ENCODE measurements around the gene OR5M10.

Gene OR5M10

DNA sequence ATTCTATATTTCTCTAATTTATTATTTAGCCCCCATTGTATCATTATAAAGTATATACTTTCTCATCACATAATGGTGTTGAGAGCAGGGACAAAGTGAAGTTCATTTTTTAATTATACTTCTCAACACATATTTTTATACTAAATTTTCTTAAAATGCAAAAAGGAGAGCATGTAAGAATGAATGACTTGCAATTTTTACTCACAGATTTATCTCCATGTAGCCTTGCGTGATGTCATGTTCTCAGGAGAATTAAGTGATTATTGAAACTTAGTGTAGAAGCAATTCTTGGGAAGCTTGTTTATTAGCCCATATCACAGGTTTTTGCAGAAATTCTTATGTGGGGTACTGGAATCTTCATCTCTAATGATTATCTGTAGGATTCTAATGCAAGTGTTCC is 33.8 kb downstream of the OR5M10 start:
- TF ChIP-seq, protein P1, sequence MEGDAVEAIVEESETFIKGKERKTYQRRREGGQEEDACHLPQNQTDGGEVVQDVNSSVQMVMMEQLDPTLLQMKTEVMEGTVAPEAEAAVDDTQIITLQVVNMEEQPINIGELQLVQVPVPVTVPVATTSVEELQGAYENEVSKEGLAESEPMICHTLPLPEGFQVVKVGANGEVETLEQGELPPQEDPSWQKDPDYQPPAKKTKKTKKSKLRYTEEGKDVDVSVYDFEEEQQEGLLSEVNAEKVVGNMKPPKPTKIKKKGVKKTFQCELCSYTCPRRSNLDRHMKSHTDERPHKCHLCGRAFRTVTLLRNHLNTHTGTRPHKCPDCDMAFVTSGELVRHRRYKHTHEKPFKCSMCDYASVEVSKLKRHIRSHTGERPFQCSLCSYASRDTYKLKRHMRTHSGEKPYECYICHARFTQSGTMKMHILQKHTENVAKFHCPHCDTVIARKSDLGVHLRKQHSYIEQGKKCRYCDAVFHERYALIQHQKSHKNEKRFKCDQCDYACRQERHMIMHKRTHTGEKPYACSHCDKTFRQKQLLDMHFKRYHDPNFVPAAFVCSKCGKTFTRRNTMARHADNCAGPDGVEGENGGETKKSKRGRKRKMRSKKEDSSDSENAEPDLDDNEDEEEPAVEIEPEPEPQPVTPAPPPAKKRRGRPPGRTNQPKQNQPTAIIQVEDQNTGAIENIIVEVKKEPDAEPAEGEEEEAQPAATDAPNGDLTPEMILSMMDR (conservative IDR thresholded peaks at IDR 0.05; ENCODE audit: low read depth, low read length): no peak
- no peak for DNase-seq (ENCODE audit: low read depth)
- no peak overlapping the region for H3K4me3 ChIP-seq (ENCODE audit: low read length)

DNA sequence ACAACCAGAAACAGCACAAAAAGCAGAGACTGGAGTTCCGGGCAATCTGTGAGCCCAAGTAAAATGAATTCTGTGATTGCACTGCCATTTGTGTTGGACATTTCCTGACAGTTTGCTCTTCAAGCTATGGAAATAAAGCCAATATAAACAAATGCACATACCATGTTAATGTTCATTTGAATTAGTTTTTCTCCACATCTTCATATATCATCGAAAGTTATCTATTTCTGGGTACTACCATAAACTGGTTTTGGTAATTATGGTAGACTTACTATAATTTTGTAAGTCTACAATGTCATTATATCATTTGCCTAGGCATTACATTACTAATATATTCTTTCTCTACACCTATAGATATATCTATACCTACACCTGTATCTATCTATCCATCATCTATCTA is 34.4 kb downstream of the OR5M10 start, which contains the start of gene OR5M11:
Gene OR5M11 (minus strand): TSS at position 101 of the 400 bp plus-strand sequence. CDS start 0 bp downstream, at position 101.
- no peak within 1 kb of the TSS for H3K4me3 ChIP-seq (ENCODE audit: low read length)
- no peak for DNase-seq (ENCODE audit: low read depth)
- TF ChIP-seq, protein P1 (conservative IDR thresholded peaks at IDR 0.05; ENCODE audit: low read depth, low read length): no peak

GRCh38 chr11:56533054-56533740 is 44.3 kb downstream of the OR5M10 start:
- DNase-seq (ENCODE audit: low read depth): no peak
- H3K4me3 ChIP-seq (ENCODE audit: low read length): no peak overlapping the region
- TF ChIP-seq, protein P1 (conservative IDR thresholded peaks at IDR 0.05; ENCODE audit: low read depth, low read length): no peak

DNA sequence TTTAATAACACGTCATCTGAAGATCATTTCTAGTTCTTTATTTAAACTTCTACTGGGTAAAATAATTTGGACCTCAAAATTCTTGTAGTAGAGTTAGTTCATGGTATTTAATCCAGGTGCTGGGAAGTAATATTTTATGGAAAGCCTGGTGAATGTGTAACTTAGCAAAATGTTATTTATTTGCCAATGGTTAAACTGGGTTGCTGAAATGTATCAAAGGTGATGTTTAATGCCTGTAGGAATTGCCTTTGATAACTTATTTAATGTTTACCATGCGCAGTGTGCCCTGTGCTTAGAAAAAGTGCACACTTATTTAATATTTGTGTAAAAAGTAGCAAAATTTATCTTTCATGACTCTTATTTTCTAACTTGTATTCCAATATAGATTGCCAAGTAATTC is 45.7 kb downstream of the OR5M10 start:
- TF ChIP-seq, protein P1 (conservative IDR thresholded peaks at IDR 0.05; ENCODE audit: low read depth, low read length): no peak
- DNase-seq (ENCODE audit: low read depth): no peak
- no peak overlapping the region for H3K4me3 ChIP-seq (ENCODE audit: low read length)
